ENCODE results near the gene ADCY5.

DNA sequence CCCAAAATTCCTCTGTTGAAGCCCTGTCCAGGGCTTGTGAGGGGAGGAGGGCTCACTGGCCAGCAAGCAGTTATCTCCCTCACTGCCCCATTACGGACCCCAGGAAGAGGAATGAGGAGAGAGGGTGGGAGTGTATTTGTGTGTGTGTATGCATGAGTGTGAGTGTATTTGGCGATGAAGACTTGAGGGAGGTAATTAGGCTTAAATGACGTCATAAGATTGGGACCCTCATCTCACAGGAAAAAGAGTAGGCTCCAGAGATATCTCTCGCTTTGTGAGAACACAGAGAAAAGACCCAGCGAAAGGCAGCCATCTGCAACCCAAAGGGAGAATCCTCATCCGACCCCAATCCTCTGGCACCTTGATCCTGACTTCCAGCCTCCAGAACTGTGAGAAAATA is 32.2 kb downstream of the ADCY5 start:
- TF ChIP-seq, protein P1, sequence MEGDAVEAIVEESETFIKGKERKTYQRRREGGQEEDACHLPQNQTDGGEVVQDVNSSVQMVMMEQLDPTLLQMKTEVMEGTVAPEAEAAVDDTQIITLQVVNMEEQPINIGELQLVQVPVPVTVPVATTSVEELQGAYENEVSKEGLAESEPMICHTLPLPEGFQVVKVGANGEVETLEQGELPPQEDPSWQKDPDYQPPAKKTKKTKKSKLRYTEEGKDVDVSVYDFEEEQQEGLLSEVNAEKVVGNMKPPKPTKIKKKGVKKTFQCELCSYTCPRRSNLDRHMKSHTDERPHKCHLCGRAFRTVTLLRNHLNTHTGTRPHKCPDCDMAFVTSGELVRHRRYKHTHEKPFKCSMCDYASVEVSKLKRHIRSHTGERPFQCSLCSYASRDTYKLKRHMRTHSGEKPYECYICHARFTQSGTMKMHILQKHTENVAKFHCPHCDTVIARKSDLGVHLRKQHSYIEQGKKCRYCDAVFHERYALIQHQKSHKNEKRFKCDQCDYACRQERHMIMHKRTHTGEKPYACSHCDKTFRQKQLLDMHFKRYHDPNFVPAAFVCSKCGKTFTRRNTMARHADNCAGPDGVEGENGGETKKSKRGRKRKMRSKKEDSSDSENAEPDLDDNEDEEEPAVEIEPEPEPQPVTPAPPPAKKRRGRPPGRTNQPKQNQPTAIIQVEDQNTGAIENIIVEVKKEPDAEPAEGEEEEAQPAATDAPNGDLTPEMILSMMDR (IDR thresholded peaks at IDR 0.05), result no peak
- no peak for TF ChIP-seq POLR2A (IDR thresholded peaks at IDR 0.05)

Data from lower leg skin (tissue), 3 donors.